HG02870 (cell line): Measurements from ENCODE around the gene CLIP1.
"Not testable (repeated sequence)": the region's sequence is repeated elsewhere in the genome, so short reads cannot be mapped to it uniquely, and the experiment has no call there.

Source experiments
- ATAC-seq: cut with Tn5 transposase; IDR thresholded peaks from one replicate; pipeline ENCODE4 v1.9.1; 2021; ENCODE audit warnings: mild to moderate bottlenecking, moderate library complexity; ENCODE audit not compliant: unreplicated experiment

CLIP1 gene

DNA sequence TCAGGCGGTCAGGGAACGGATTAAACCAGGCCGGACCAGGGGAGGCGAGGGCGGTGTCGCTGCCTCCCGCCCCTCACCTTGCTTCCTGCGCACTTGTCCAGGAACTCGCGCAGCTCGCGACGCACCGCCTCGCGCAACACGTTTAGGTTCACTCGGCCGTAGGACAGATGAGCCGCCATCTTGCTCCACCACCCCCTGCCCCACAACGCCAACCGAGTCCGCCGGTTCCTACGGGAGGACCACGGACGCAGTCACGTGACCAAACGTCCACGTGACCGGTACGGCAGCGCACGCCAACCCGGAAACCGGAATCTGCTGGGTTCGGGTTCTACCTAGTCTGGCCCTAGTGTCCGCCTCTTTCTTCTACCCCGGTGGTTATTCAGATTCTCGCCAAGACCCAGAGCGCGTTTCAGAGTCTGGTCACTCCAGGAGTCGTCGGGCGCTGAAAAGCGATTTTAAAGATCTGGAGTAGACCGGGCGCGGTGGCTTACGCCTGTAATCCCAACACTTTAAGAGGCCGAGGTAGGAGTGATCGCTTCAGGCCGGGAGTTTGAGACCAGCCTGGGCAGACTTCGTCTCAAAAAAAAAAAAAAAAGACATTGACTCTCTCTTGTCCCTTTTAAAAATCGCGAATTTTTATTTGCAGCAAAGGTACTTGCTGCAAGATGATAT, 156.1 kb downstream of the CLIP1 start, which contains the start of gene VPS33A:
Gene VPS33A, minus strand, starts transcription at position 265 of the 672 bp plus-strand sequence. Its CDS starts 86 bp downstream, at position 179.
- peak; percentile 84 for ATAC-seq

DNA sequence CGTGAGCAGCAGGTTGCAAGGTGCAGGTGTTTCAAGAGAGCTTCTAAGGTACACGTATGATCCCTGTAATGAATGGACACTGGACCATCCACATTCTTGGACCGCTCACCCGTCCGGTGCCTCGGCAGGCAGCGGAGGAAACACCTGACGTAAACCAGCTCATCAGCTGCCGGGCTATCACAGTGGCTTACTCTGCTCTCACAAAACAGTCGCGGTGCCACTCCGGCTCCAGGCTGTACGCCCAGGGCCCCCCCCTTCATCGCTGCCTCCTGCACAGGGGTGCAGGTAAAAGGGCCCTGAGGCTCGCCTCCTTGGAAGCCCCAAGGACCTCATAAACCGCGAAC, 156.6 kb downstream of the CLIP1 start:
- ATAC-seq, result peak; percentile 32

DNA sequence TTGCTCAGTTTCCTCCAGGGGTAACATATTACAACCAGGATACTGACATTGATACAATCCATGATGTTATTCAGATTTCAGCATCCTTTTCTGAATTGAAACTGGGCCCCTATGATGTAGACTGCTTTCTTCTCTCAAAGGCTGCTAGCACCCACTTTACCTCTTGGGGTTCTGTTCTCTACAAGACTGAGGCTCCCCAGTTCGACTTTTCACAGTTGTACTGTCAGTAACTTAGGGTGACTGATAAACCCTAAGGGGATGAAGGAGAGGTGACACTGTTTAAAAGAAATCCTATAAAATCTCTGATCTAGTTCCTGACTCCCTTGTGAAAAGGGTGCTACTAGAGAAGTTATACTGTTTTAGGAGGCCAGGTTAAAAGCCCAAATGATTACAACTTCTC, 157.0 kb downstream of the CLIP1 start:
- no peak for ATAC-seq

- ATAC-seq, result not testable (repeated sequence)
Measured at GRCh38 chr12:122260735-122261134, 161.7 kb downstream of the CLIP1 start.

GRCh38 chr12:122258939-122259338, 163.5 kb downstream of the CLIP1 start:
- ATAC-seq, result not testable (repeated sequence)

DNA sequence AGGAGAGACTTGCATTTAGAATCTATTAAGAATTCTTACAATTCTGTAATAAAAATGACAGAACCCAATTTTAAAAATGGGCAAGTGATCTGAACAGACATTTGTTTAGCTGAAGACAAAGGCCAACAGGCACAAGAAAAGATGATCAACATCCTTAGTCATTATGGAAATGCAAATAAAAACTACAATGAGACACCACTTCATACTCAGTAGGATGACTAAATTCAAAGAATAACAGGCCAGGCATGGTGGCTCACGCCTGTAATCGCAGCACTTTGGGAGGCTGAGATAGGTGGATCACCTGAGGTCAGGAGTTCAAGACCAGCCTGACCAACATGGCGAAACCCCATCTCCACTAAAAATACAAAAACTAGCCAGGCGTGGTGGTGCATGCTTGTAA, 164.0 kb downstream of the CLIP1 start:
- not testable (repeated sequence) for ATAC-seq

DNA sequence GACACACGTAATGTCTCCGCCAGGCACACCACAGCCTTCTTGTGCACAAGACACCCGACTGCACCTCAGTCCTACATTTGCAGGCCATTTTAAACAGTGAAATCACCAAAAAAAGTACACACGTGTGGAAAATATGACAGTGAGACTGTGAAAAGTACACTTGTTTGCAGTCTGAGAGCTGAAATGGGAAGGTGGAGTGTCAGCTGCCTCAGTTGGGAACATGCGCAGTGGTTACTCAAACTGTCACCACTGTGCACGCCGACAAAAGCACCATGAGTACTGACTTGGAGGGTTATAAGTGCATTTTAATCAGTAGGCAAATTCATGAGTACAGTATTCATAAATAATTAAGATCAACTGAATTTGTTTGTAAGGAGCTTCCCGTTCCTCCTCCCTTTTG, 171.9 kb downstream of the CLIP1 start:
- no peak for ATAC-seq

GRCh38 chr12:122250047-122250446, 172.4 kb downstream of the CLIP1 start:
- ATAC-seq, result no peak

GRCh38 chr12:122245553-122245952, 176.9 kb downstream of the CLIP1 start:
- no peak for ATAC-seq

GRCh38 chr12:122244565-122245371, 177.7 kb downstream of the CLIP1 start:
- ATAC-seq, result no peak

- ATAC-seq, result no peak
Measured at GRCh38 chr12:122243965-122244364, 178.5 kb downstream of the CLIP1 start.

DNA sequence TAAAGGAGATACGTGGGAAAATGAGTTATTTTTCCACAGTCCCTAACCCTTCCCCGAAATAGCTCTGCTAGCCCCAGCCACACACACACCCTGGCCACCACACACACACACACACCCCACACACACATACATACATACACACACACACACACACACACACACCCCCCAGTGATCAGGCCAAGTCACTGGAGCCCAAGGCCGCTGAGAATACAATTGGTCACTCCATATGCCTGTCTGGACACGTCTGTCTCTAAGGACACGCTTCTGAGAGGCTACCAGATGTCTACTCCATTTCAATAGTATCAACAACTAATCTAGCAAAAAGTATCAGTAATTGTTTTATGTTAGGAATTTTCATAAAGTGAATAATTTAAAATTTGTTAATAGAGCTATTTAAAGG, 183.6 kb downstream of the CLIP1 start:
- ATAC-seq, result no peak

GRCh38 chr12:122235741-122236140, 186.7 kb downstream of the CLIP1 start:
- ATAC-seq, result no peak

DNA sequence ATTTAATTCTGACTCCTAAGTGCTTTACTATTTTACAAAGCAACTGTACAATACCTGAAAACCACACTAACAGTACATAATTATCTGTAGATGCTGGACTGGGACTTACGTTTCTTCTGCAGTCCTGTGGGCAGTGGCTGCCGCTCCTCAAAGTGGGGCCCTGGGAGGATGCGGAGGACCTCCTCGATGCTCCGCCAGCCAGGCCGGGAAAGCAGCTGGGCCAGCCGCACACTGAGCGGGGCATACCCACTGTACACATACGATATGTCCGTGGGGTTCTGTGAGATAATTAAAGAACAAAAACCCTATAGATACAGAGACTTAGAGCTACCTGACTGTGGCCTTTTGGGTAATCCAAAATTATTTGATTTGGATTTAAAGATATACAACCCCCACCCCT, 189.8 kb downstream of the CLIP1 start:
- ATAC-seq, result no peak

DNA sequence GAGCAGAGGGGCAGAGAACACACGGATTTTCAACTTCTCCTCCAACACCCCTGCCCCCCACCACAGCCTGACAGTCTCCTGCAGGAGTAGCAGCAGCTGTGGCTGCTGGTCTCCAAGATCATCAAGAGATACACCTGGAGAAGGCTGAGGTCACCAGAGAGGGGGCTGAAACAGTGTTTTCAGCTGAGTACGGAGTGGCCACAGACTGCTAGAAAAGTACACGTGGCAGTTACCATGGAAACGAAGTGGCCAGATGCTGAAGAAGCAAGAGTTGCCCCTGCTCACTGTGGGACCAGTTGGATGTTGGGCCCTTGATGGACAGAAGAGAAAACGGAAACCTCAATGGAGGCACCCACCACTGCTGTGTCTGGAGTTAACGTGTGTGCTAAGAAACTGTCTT, 191.7 kb downstream of the CLIP1 start:
- no peak for ATAC-seq

DNA sequence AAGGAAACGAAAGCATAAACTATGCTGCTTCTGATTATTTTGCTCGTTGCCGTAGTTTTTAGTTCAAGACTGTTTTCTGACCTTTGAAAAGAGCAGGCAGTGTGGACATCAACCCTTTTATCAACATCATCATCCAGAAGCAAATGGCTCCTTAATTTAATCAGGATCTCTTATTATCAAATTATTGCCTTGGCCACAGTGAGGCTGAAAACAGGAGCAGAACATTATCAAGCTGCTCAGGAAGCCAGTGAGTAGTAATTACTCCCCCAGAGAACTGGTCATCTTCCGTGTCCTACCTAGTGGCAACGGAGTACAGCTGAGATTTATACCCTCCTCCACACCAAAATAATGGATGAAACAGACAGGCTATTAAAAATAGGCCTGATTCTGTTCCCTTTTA, 194.4 kb downstream of the CLIP1 start:
- no peak for ATAC-seq

DNA sequence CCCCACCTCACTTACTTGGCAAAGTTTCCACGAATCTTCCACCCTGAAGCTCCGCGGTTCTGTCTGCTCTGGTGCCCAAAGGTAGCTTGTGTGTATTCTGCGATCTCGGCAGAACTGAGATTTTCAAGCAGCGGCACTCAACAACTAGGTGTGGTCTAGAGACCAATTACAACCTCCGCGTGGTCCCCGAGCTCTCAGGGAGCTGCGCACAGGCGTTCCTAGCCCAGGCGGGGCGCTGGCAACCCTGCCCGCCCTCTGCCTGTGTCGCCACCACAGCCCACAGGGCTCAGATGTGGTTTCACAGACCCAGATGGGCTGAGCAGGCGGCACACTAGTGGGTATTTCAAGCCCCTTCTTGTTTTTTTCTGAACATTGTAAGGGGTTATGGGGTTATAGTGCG, 195.1 kb downstream of the CLIP1 start:
- ATAC-seq, result no peak

- ATAC-seq, result no peak
Measured at GRCh38 chr12:122226366-122227125, 195.9 kb downstream of the CLIP1 start.

DNA sequence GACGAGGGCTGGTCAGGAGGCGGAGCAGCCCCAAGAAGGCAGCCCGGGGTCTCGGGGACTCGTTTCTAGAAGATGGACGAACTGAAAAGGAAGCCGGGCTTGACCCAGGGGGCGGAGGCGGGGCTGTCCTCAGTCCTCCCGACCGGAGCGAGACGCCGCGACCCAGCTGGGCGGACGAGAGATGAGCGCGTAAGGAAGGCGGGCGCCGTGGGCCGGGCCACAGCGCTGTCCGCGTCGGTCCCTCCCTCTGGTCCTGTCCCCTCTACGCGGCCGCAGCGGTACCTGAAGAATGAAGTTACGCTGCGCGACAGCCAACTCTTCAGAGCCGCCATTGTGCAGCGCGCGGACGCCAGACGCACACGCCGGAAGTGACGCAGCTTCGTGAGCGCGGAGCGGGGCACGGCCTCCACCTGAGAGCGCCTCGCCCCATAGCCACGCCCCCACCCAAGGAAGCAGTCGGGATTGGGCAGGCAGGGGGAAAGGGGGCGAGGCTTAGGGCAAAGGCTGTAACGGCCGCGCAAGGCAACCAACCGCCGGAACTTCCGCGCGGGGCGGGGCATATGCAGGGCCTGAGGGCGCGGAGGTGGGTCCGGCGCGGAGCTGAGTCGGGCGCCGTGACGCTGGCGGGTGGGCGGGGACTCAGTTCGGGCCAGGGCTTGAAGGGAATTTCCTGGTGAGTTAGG, 196.6 kb downstream of the CLIP1 start, which contains the start of gene DIABLO:
Gene DIABLO, minus strand, starts transcription at position 370 of the 683 bp plus-strand sequence. Its CDS starts 38 bp downstream, at position 332.
- peak; percentile 89 for ATAC-seq
